Hepatocyte (in vitro differentiated cells): ENCODE measurements around the gene XPO1. TPM values are rescaled to one million over a fixed set of nuclear protein-coding genes. Genes with fewer than 3 reads are reported as not detected.
"Not testable (repeated sequence)": the region's sequence is repeated elsewhere in the genome, so short reads cannot be mapped to it uniquely, and the experiment has no call there.

Experiments used
- DNase-seq: peaks from one replicate; pipeline ENCODE4 v3.0.0-alpha.2; 2016; ENCODE audit warnings: low spot score
- H2AFZ ChIP-seq: fragments of 200-600 bp; sonication (generic); 2 replicates; pipeline ENCODE4 v1.6.0; 2016; ENCODE audit warnings: antibody characterized with exemption, mild to moderate bottlenecking
- H3K27ac ChIP-seq: fragments of 200-600 bp; sonication (generic); 2 replicates; pipeline ENCODE4 v1.5.1; 2016; ENCODE audit warnings: mild to moderate bottlenecking
- H3K27me3 ChIP-seq: fragments of 200-600 bp; sonication (generic); 2 replicates; pipeline ENCODE4 v1.6.1; 2016
- H3K36me3 ChIP-seq: fragments of 200-600 bp; sonication (generic); replicated peaks from 2 replicates; pipeline ENCODE4 v1.5.1; 2016; ENCODE audit warnings: low read depth; ENCODE audit not compliant: insufficient read depth
- H3K4me1 ChIP-seq: fragments of 200-600 bp; sonication (generic); 2 replicates; pipeline ENCODE4 v1.5.1; 2016; ENCODE audit warnings: mild to moderate bottlenecking, moderate library complexity; ENCODE audit not compliant: insufficient read depth
- H3K4me2 ChIP-seq: fragments of 200-600 bp; sonication (generic); 2 replicates; pipeline ENCODE4 v1.6.0; 2016
- H3K4me3 ChIP-seq: fragments of 200-600 bp; sonication (generic); 2 replicates; pipeline ENCODE4 v1.5.1; 2016; ENCODE audit warnings: mild to moderate bottlenecking
- H3K79me2 ChIP-seq: fragments of 200-600 bp; sonication (generic); 2 replicates; pipeline ENCODE4 v1.6.0; 2017; ENCODE audit warnings: mild to moderate bottlenecking
- H3K9me2 ChIP-seq: fragments of 200-600 bp; sonication (generic); replicated peaks from 2 replicates; pipeline ENCODE4 v1.6.0; 2017; ENCODE audit warnings: mild to moderate bottlenecking; ENCODE audit not compliant: insufficient read depth
- H3K9me3 ChIP-seq: fragments of 200-600 bp; sonication (generic); 2 replicates; pipeline ENCODE4 v1.5.1; 2016; ENCODE audit warnings: low read depth, mild to moderate bottlenecking
- H4K20me1 ChIP-seq: fragments of 200-600 bp; sonication (generic); 2 replicates; pipeline ENCODE4 v1.6.0; 2016; ENCODE audit warnings: mild to moderate bottlenecking; ENCODE audit not compliant: insufficient read depth, poor library complexity, severe bottlenecking
- CTCF ChIP-seq: fragments of 200-600 bp; sonication (generic); IDR thresholded peaks from 2 replicates; pipeline ENCODE4 v1.5.1; 2016; ENCODE audit warnings: antibody characterized with exemption, mild to moderate bottlenecking; ENCODE audit not compliant: poor library complexity
- EZH2 ChIP-seq: fragments of 200-600 bp; sonication (generic); IDR thresholded peaks from 2 replicates; pipeline ENCODE4 v1.6.1; 2016; ENCODE audit warnings: antibody characterized with exemption, mild to moderate bottlenecking, borderline replicate concordance
- EZH2phosphoT487 ChIP-seq: fragments of 200-600 bp; sonication (generic); IDR thresholded peaks from one replicate; pipeline ENCODE4 v1.6.1; 2018; ENCODE audit warnings: antibody characterized with exemption, mild to moderate bottlenecking, low read depth, moderate library complexity; ENCODE audit not compliant: unreplicated experiment, severe bottlenecking
- WGBS: methylation state at CpG from one replicate; pipeline ENCODE4 v1.1.6; 2016; ENCODE audit warnings: low lambda C conversion rate; ENCODE audit errors: missing lambda C conversion rate; 5-methylcytosine and 5-hydroxymethylcytosine counted together
- polyA plus RNA-seq: library from polyadenylated mRNA; unstranded; fragments of >200 nt; fragmentation: Nextera tagmentation; extraction: Ambion mirVana; gene quantifications from 2 replicates; pipeline ENCODE4 v1.2.1, GENCODE V29; 2016
- total RNA-seq: library from RNA; depleted of rRNA; stranded (reverse); fragments of >200 nt; gene quantifications from 2 replicates; pipeline ENCODE4 v1.2.3, GENCODE V29; 2014

Gene XPO1
- total and polyA plus RNA-seq, 2 experiments from 2014 or later: 44.1 to 151 TPM

- DNase-seq: no peak
- H2AFZ ChIP-seq: no peak overlapping the region
- H3K4me2 ChIP-seq: no peak overlapping the region
- H3K9me2 ChIP-seq: no peaks in the 10 kb centered on the region
- H3K27me3 ChIP-seq: no peaks in the 10 kb centered on the region
- TF ChIP-seq CTCF (no peak), EZH2phosphoT487 (no peak), EZH2 (no peak)
- H3K9me3 ChIP-seq: no peaks in the 10 kb centered on the region
- H3K79me2 ChIP-seq: no peaks in the 10 kb centered on the region
- H3K36me3 ChIP-seq: no peaks in the 10 kb centered on the region
- no peak overlapping the region for H3K4me3 ChIP-seq
- WGBS: 61% methylated on average over 5 of the region's 5 CpGs
- H3K4me1 ChIP-seq: no peaks in the 10 kb centered on the region
- no peaks in the 10 kb centered on the region for H4K20me1 ChIP-seq
- H3K27ac ChIP-seq: no peak overlapping the region
Observed at GRCh38 chr2:61550375-61551209, 12.4 kb upstream of the XPO1 start.

DNA sequence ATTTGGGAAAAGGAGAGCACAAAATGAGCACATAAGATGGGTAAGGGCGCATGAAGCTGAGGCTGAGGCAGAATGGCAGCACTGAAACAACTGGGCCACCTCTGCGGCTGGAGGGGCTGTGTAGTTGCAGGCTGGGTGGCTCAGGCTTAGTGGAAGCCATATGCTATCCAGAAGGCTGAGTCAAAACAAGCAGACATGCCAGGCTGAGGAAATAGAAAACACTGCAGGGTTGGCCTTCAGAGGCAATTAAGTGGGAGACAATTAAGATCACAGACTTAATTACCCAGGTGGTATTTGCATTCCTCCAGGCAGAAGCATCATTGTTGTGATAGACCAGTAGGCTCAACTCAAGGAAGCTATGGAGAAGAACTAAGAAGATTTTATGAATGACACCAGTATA is 11.4 kb upstream of the XPO1 start:
- no peak overlapping the region for H2AFZ ChIP-seq
- H3K27ac ChIP-seq: no peak overlapping the region
- no peak overlapping the region for H3K4me2 ChIP-seq
- no peaks in the 10 kb centered on the region for H3K36me3 ChIP-seq
- H3K9me3 ChIP-seq: no peaks in the 10 kb centered on the region
- H3K9me2 ChIP-seq: no peaks in the 10 kb centered on the region
- no peak overlapping the region for H3K4me3 ChIP-seq
- TF ChIP-seq EZH2phosphoT487: no peak
- H3K79me2 ChIP-seq: no peaks in the 10 kb centered on the region
- no peak for DNase-seq
- H4K20me1 ChIP-seq: no peaks in the 10 kb centered on the region
- no peaks in the 10 kb centered on the region for H3K27me3 ChIP-seq
- 86% methylated on average over 2 of the region's 2 CpGs for WGBS
- H3K4me1 ChIP-seq: no peaks in the 10 kb centered on the region

GRCh38 chr2:61543062-61543461 is 4.9 kb upstream of the XPO1 start:
- Histone ChIP-seq H3K4me2 (no peak overlapping the region), H3K9me3 (no peaks in the 10 kb centered on the region), H3K9me2 (no peaks in the 10 kb centered on the region), H3K27ac (no peak overlapping the region), H3K4me1 (peaks cover 5% of the 10 kb centered on the region), H2AFZ (no peak overlapping the region), H3K36me3 (no peaks in the 10 kb centered on the region), H3K4me3 (no peak overlapping the region), H4K20me1 (no peaks in the 10 kb centered on the region), H3K27me3 (no peaks in the 10 kb centered on the region), H3K79me2 (no peaks in the 10 kb centered on the region)
- 85% methylated on average over 2 of the region's 2 CpGs for WGBS
- DNase-seq: no peak
- TF ChIP-seq EZH2 (no peak), EZH2phosphoT487 (no peak), CTCF (no peak)

DNA sequence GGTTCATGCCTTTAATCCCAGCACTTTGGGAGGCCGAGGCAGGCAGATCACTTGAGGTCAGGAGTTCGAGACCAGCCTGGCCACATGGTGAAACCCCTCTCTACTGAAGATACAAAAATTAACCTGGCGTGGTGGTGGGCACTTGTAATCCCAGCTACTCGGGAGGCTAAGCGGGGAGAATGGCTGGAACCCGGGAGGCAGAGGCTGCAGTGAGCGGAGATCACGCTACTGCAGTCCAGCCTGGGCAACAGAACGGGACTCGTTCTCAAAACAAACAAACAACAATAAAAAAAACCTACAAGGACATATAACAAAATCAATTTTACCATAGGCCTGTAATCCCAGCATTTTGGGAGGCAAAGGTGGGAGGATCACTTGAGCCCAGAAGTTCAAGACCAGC is 2.0 kb upstream of the XPO1 start:
- H2AFZ ChIP-seq, H3K4me1 ChIP-seq: not testable (repeated sequence)
- 97% methylated on average over 10 of the region's 10 CpGs for WGBS

More for the DNA sequence above, 2.0 kb upstream of the XPO1 start:
- not testable (repeated sequence) for H3K9me3 ChIP-seq, H3K4me3 ChIP-seq, H3K27me3 ChIP-seq, H3K27ac ChIP-seq, H3K36me3 ChIP-seq, H3K4me2 ChIP-seq, DNase-seq, H3K9me2 ChIP-seq
- Histone ChIP-seq H4K20me1 (peaks cover 15% of the 10 kb centered on the region), H3K79me2 (peaks cover 19% of the 10 kb centered on the region)
